Measurements from ENCODE around the gene RASSF8. TPM values are rescaled to one million over a fixed set of nuclear protein-coding genes. Genes with fewer than 3 reads are reported as not detected.

RASSF8 gene
- total RNA-seq, 1 donor from 2014 or later = 0.37 TPM

DNA sequence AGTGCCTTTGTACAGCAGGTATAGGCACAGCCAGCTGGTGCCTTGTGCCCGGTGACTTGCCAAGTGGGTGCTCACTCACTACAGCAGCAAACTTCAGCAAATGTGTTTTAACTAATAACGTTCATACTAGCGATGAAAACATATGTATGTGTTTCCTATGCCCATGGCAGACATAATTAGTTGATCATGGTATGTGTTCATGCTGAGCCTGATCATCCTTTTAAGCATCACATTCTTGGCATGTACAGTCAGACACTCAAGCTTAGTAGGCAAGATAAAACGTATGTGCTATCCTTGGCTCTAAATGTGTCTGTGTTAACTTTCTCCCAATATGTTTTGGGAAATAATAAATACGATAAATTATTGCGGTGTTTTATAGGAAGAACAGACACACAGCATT lies 55.6 kb downstream of the RASSF8 start:
- peaks cover 2% of the 10 kb centered on the region for H3K4me1 Mint-ChIP-seq
- no peaks in the 10 kb centered on the region for H3K36me3 Mint-ChIP-seq (ENCODE audit: low read depth)
- intact Hi-C loops (cut with micrococcal nuclease) = no loop called here

DNA sequence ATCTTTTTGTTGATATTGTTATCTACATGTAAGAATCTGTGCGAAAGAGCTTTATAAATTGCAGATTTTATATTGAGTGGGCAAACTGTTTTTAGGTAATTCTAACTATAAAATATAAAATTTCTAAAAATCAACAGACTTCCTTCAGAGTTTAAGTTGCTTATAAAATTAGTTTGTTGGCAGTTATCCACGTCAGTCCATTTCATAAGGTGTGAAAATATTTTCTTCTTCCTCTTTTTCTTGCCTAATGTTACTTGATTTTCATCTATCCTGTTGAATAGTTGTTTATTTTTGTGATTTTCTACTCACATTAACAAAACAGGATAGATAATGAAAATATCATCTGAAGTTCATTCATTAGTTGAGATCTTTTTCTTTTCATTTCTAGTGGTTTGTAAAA lies 58.0 kb downstream of the RASSF8 start:
- intact Hi-C loops (cut with micrococcal nuclease) = no loop called here
- Mint-ChIP-seq H3K27ac (no peak overlapping the region), H3K4me1 (no peaks in the 10 kb centered on the region), H3K9me3 (no peaks in the 10 kb centered on the region), H3K36me3 (ENCODE audit: low read depth) (no peaks in the 10 kb centered on the region), H3K27me3 (peaks cover 17% of the 10 kb centered on the region), H3K4me3 (no peak overlapping the region)
- DNase-seq = no peak

More for the DNA sequence above, 55.6 kb downstream of the RASSF8 start:
- Mint-ChIP-seq H3K9me3 (no peaks in the 10 kb centered on the region), H3K27ac (no peak overlapping the region), H3K27me3 (peaks cover 14% of the 10 kb centered on the region), H3K4me3 (no peak overlapping the region)
- DNase-seq = no peak

DNA sequence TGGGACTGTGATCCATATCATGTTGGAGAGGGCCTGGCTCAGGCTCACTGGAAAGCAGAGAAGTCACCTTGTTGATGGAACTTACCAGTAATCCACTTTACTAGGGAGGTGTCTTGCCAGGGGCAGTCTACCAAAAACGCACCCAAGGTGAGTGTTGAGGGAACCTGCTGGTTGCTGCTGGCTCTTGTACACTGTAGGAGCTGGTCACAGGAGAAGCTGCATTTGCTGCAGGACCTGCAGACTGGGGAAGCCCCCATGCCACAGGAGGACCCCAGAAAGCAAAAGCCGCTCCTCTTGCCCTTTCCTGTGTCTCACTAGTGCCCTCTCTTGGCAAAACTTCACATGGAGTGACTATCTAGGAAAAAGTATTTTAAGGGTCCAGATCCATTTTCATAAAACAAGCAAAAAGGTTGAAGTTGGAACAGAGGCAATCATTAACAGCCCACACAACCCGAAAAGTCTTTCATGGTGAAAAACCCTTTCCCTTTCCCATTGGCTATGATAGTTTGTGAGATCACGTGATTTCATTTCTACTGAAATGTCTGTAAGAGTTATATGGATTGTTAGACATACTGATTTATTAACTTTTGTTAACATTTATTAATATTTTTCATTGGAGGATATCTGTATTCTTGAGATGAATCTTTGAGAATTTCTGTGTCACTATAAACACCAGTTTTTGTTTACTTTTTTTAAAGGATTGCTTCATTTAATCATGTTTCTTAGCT lies 59.2 kb downstream of the RASSF8 start:
- Mint-ChIP-seq H3K9me3 (no peaks in the 10 kb centered on the region), H3K27me3 (peaks cover 23% of the 10 kb centered on the region), H3K27ac (no peak overlapping the region), H3K36me3 (ENCODE audit: low read depth) (no peaks in the 10 kb centered on the region), H3K4me1 (no peaks in the 10 kb centered on the region), H3K4me3 (no peak overlapping the region)
- intact Hi-C loops (cut with micrococcal nuclease) = loop anchor here (1.0 kb wide), 1 partner anchor 581 kb away; no protein-coding TSS in a partner anchor
- peak; percentile 66 for DNase-seq

- Mint-ChIP-seq H3K36me3 (ENCODE audit: low read depth) (no peaks in the 10 kb centered on the region), H3K4me1 (no peaks in the 10 kb centered on the region), H3K27ac (no peak overlapping the region), H3K4me3 (no peak overlapping the region), H3K27me3 (peaks cover 26% of the 10 kb centered on the region), H3K9me3 (no peaks in the 10 kb centered on the region)
- intact Hi-C loops (cut with micrococcal nuclease) = no loop called here
- no peak for DNase-seq
Observed at GRCh38 chr12:26018926-26019325, 60.4 kb downstream of the RASSF8 start.

DNA sequence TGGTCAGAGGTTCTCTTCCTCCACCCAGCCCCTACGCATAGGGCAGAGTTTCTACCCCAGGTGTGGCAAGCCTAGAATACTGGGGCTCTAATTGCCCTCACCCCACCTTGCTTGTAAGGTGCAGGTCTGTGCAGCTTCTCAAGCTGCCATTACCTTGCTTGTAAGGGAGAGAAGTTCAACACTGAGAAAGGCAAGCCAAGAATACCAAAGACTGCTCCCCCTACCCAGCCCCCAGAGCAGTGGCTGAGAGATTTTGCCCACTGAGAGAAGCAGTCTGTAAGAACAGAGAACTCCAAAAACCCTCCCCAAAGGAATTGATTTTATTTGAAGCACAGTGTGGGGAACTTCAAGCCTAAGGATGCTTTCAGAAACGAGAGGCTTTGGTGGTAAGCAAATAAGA lies 63.1 kb downstream of the RASSF8 start:
- Mint-ChIP-seq H3K27ac (no peak overlapping the region), H3K9me3 (no peaks in the 10 kb centered on the region), H3K36me3 (ENCODE audit: low read depth) (no peaks in the 10 kb centered on the region), H3K4me1 (no peaks in the 10 kb centered on the region), H3K27me3 (peaks cover 20% of the 10 kb centered on the region), H3K4me3 (no peak overlapping the region)
- intact Hi-C loops (cut with micrococcal nuclease) = loop anchor here (10.0 kb wide), 1 partner anchor 787 kb away; no protein-coding TSS in a partner anchor
- DNase-seq = no peak

- Mint-ChIP-seq H3K27me3 (peaks cover 16% of the 10 kb centered on the region), H3K27ac (no peak overlapping the region), H3K9me3 (no peaks in the 10 kb centered on the region), H3K4me3 (no peak overlapping the region), H3K36me3 (ENCODE audit: low read depth) (no peaks in the 10 kb centered on the region), H3K4me1 (no peaks in the 10 kb centered on the region)
- intact Hi-C loops (cut with micrococcal nuclease) = loop anchor here (10.0 kb wide), 1 partner anchor 787 kb away; no protein-coding TSS in a partner anchor
- no peak for DNase-seq
Observed at GRCh38 chr12:26022043-26022442, 63.6 kb downstream of the RASSF8 start.

DNA sequence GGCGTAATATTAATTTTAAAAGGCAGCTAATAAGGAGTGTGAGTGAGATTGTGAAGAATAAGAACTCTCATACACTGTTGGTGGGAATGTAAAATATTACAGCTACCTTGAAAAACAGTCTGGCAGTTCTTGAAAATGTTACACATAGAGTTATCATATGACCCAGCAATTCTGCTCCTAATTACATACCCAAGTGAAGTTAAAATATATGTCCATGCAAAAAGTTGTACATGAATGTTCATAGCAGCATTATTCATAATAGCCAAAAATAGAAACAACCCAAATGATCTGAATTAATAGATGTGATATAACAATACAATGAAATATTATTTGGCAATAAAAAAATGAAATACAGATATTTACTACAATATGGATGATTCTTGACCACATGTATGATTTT lies 68.2 kb downstream of the RASSF8 start:
- Mint-ChIP-seq H3K27me3 (peaks cover 16% of the 10 kb centered on the region), H3K9me3 (no peaks in the 10 kb centered on the region), H3K27ac (no peak overlapping the region), H3K4me1 (no peaks in the 10 kb centered on the region), H3K36me3 (ENCODE audit: low read depth) (no peaks in the 10 kb centered on the region), H3K4me3 (no peak overlapping the region)
- intact Hi-C loops (cut with micrococcal nuclease) = loop anchor here (10.0 kb wide), 1 partner anchor 792 kb away; no protein-coding TSS in a partner anchor
- no peak for DNase-seq

DNA sequence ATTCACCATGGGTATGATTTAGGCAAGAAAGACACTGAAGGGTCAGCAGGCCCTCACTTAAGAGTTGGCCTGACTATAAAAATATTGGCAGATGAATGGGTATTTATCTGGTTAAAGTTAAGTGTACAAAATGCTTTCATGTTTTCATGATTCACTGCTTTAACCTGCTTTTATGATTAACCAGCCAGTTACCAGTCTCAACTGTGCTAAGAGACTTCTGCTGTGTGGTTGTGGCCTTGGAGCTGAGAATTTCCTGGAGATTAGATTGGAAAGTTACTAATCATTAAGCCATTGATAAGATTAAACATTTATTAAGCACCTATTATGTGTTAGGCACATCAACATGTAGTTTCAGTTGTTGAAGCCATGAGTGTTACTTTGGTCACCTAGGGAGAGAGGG lies 68.9 kb downstream of the RASSF8 start:
- Mint-ChIP-seq H3K27ac (no peak overlapping the region), H3K4me3 (no peak overlapping the region), H3K36me3 (ENCODE audit: low read depth) (no peaks in the 10 kb centered on the region), H3K27me3 (peaks cover 10% of the 10 kb centered on the region), H3K9me3 (no peaks in the 10 kb centered on the region), H3K4me1 (no peaks in the 10 kb centered on the region)
- no peak for DNase-seq
- intact Hi-C loops (cut with micrococcal nuclease) = loop anchor here (10.0 kb wide), 1 partner anchor 793 kb away; no protein-coding TSS in a partner anchor

DNA sequence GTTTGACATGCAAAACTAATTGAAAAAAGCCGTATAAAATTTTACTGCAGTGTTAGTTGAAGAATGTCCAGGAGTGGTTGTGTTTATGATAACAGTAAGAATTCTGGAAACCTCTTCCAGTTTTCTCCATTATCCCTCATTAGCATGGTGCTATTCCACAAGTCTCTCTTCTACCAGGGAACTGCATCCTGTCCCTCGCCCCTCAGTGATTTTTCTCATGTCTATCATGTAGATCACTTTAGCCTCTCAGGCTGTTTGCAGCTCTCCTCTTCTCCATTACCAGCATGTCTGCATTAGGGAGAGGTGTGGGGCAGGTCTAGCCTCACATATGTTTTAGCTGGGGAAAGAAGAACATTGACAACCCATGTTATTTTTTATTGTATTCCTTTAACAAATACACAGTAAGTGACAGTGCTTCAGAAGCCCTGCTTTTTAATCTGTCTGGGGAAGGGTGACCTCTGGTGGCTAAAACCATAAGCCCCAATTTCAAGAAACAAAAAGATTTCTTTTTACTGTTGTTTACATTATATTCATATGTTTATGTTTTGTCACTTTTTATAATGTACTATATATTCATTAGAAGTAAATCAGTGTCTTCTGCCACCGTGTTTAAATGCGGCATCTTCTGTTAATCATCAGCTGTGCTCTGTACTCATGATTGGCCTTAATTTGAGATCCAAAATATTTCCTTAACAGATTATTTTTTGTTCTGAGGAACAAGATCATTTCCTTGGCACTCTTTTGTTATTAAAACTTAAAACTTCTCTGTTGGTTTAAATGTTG lies 70.7 kb downstream of the RASSF8 start:
- intact Hi-C loops (cut with micrococcal nuclease) = loop anchor here (1.0 to 10.0 kb wide), 2 partner anchors 593 to 794 kb away; no protein-coding TSS in a partner anchor
- Mint-ChIP-seq H3K9me3 (no peaks in the 10 kb centered on the region), H3K4me3 (no peak overlapping the region), H3K36me3 (ENCODE audit: low read depth) (no peaks in the 10 kb centered on the region), H3K27ac (no peak overlapping the region), H3K4me1 (no peaks in the 10 kb centered on the region), H3K27me3 (peaks cover 10% of the 10 kb centered on the region)
- peak; percentile 77 for DNase-seq

GRCh38 chr12:26029736-26030022 lies 71.2 kb downstream of the RASSF8 start:
- Mint-ChIP-seq H3K36me3 (ENCODE audit: low read depth) (no peaks in the 10 kb centered on the region), H3K27ac (no peak overlapping the region)
- intact Hi-C loops (cut with micrococcal nuclease) = loop anchor here (1.0 to 10.0 kb wide), 2 partner anchors 593 to 795 kb away; no protein-coding TSS in a partner anchor

DNA sequence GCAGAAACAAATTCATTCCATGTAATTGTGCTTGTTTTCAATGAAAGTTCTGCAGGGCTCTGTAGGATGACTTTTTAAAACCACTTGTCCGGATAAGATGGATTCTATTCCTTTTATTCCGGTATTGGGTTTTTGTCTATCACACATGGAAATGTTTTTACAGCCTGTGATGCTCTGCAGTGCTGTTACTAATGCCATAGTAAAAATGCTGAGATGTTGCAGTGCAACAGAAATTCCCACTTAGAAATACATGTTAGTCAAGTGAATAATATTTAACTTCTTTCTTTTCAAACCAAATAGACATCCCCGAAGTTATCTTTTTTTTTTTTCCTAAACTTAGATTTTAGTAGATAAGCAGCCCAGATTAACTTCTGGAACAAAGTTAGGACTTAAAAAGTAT lies 71.9 kb downstream of the RASSF8 start:
- intact Hi-C loops (cut with micrococcal nuclease) = no loop called here
- H3K27ac Mint-ChIP-seq = no peak overlapping the region
- H3K4me1 Mint-ChIP-seq = no peaks in the 10 kb centered on the region
- H3K36me3 Mint-ChIP-seq (ENCODE audit: low read depth) = no peaks in the 10 kb centered on the region
- no peak overlapping the region for H3K4me3 Mint-ChIP-seq
- no peak for DNase-seq
- H3K27me3 Mint-ChIP-seq = peaks cover 10% of the 10 kb centered on the region
- no peaks in the 10 kb centered on the region for H3K9me3 Mint-ChIP-seq

More at GRCh38 chr12:26029736-26030022, 71.2 kb downstream of the RASSF8 start:
- no peaks in the 10 kb centered on the region for H3K9me3 Mint-ChIP-seq
- H3K4me3 Mint-ChIP-seq = no peak overlapping the region
- no peaks in the 10 kb centered on the region for H3K4me1 Mint-ChIP-seq
- no peak for DNase-seq
- H3K27me3 Mint-ChIP-seq = peaks cover 10% of the 10 kb centered on the region

GRCh38 chr12:26031318-26031717 lies 72.8 kb downstream of the RASSF8 start:
- DNase-seq = no peak
- Mint-ChIP-seq H3K4me1 (peaks cover 1% of the 10 kb centered on the region), H3K36me3 (ENCODE audit: low read depth) (no peaks in the 10 kb centered on the region), H3K27me3 (peaks cover 10% of the 10 kb centered on the region), H3K9me3 (no peaks in the 10 kb centered on the region), H3K27ac (no peak overlapping the region), H3K4me3 (no peak overlapping the region)
- intact Hi-C loops (cut with micrococcal nuclease) = no loop called here

GRCh38 chr12:26031827-26032226 lies 73.3 kb downstream of the RASSF8 start:
- H3K9me3 Mint-ChIP-seq = no peaks in the 10 kb centered on the region
- H3K27ac Mint-ChIP-seq = no peak overlapping the region
- no peak overlapping the region for H3K4me3 Mint-ChIP-seq
- H3K4me1 Mint-ChIP-seq = peaks cover 1% of the 10 kb centered on the region
- H3K36me3 Mint-ChIP-seq (ENCODE audit: low read depth) = no peaks in the 10 kb centered on the region
- intact Hi-C loops (cut with micrococcal nuclease) = no loop called here
- no peak for DNase-seq
- peaks cover 10% of the 10 kb centered on the region for H3K27me3 Mint-ChIP-seq

DNA sequence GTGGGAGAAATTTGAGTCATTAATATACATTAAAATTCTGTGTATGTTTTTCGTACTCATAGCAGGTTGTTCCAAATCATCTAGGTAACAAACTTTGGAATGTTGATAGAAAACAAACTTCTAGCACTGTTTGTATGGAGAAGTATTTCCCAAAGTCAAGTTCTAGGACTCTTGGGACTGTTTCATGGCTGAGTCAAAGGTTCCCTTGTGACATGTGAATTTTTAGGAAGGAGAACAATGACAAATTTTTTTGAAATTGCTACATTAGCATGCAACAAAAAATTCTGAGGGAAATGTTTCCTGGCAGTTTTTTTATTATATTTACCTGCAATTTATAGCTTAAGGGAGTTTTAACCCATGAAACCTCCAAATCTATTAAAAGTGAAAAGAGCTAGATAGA lies 73.8 kb downstream of the RASSF8 start:
- H3K9me3 Mint-ChIP-seq = no peaks in the 10 kb centered on the region
- intact Hi-C loops (cut with micrococcal nuclease) = no loop called here
- H3K36me3 Mint-ChIP-seq (ENCODE audit: low read depth) = no peaks in the 10 kb centered on the region
- H3K27ac Mint-ChIP-seq = no peak overlapping the region
- peaks cover 1% of the 10 kb centered on the region for H3K4me1 Mint-ChIP-seq
- H3K27me3 Mint-ChIP-seq = peaks cover 10% of the 10 kb centered on the region
- no peak overlapping the region for H3K4me3 Mint-ChIP-seq
- no peak for DNase-seq

Data from activated CD4-positive, alpha-beta T cell treated with anti-CD3 and anti-CD28 coated beads, Interleukin-2, amount 10 ng/mL, durations not matched to agents 24 days and 14 days (primary cell).